CD8-positive, alpha-beta memory T cell (primary cell): ENCODE results near the gene LMX1B. TPM values are rescaled to one million over a fixed set of nuclear protein-coding genes. Genes with fewer than 3 reads are reported as not detected.

Experiments used
- CTCF ChIA-PET: fragments of 350-600 bp; sonication (Branson Sonifier 250); formaldehyde crosslinking; loops from one replicate; lab custom pipeline; 2021; ENCODE audit warnings: antibody characterized with exemption; lab: Charles Lee
- POLR2A ChIA-PET: fragments of 350-600 bp; sonication (Branson Sonifier 250); formaldehyde crosslinking; loops from one replicate; lab custom pipeline; 2021; ENCODE audit warnings: antibody characterized with exemption; lab: Charles Lee
- DNase-seq, 5 donors: peaks; one replicate each; pipeline versions ENCODE4 v3.0.0 to v3.0.0-alpha.2; 2020 to 2022; ENCODE audit warnings: mixed read lengths in 1 of 5
- H3K27ac ChIP-seq: one replicate; pipeline ENCODE4 v1.7.0; 2013; ENCODE audit warnings: low read depth, mild to moderate bottlenecking, low read length, moderate library complexity
- H3K27me3 ChIP-seq: 2 replicates; pipeline ENCODE4 v1.7.0; 2013; ENCODE audit warnings: low read length, mild to moderate bottlenecking; ENCODE audit not compliant: insufficient read depth, poor library complexity, severe bottlenecking
- H3K36me3 ChIP-seq: 2 replicates; pipeline ENCODE4 v1.7.0; 2013; ENCODE audit warnings: mild to moderate bottlenecking, low read length, moderate library complexity; ENCODE audit not compliant: insufficient read depth
- H3K4me1 ChIP-seq: 2 replicates; pipeline ENCODE4 v1.7.0; 2013; ENCODE audit warnings: mild to moderate bottlenecking, low read length, moderate library complexity; ENCODE audit not compliant: insufficient read depth
- H3K4me3 ChIP-seq: 2 replicates; pipeline ENCODE4 v1.7.0; 2013; ENCODE audit warnings: mild to moderate bottlenecking, low read length
- H3K9me3 ChIP-seq: 2 replicates; pipeline ENCODE4 v1.7.0; 2013; ENCODE audit warnings: mild to moderate bottlenecking, low read length
- H3K27ac Mint-ChIP-seq, 8 donors: one replicate each; pipeline ENCODE4 v1.8.0; 2020 to 2021; ENCODE audit warnings: mixed read lengths in 8 of 8, mild to moderate bottlenecking in 6 of 8, inconsistent platforms in 3 of 8, moderate library complexity in 3 of 8
- H3K27me3 Mint-ChIP-seq, 2 donors: one replicate each; pipeline ENCODE4 v1.8.0; 2020 to 2021; ENCODE audit warnings: mixed read lengths in 2 of 2, mild to moderate bottlenecking in 1 of 2, moderate library complexity in 1 of 2
- H3K36me3 Mint-ChIP-seq, 3 donors: one replicate each; pipeline ENCODE4 v1.8.0; 2020 to 2021; ENCODE audit warnings: mixed read lengths in 3 of 3, inconsistent platforms in 1 of 3, mild to moderate bottlenecking in 1 of 3
- H3K4me1 Mint-ChIP-seq, 3 donors: one replicate each; pipeline ENCODE4 v1.8.0; 2020 to 2021; ENCODE audit warnings: mixed read lengths in 3 of 3, inconsistent platforms in 1 of 3, mild to moderate bottlenecking in 1 of 3
- H3K4me3 Mint-ChIP-seq, 7 donors: one replicate each; pipeline ENCODE4 v1.8.0; 2020 to 2021; ENCODE audit warnings: mixed read lengths in 7 of 7, mild to moderate bottlenecking in 6 of 7, moderate library complexity in 4 of 7, inconsistent platforms in 2 of 7
- H3K9me3 Mint-ChIP-seq, 5 donors: one replicate each; pipeline ENCODE4 v1.8.0; 2020 to 2022; ENCODE audit warnings: mixed read lengths in 5 of 5, mild to moderate bottlenecking in 3 of 5, moderate library complexity in 2 of 5, inconsistent platforms in 1 of 5
- polyA plus RNA-seq: library from polyadenylated mRNA; unstranded; fragments of 300-500 nt; fragmentation: Illumina TruSeq; gene quantifications from one replicate; pipeline ENCODE4 v1.2.3, GENCODE V29; 2021
- total RNA-seq, 2 experiments: library from RNA; stranded (reverse); gene quantifications; one replicate each; pipeline ENCODE4 v1.2.3, GENCODE V29; 2021

Gene LMX1B
- total and polyA plus RNA-seq, 3 experiments from 2014 or later, result not detected

- H3K4me1 Mint-ChIP-seq, result peaks cover 0 to 5% (median 0%) of the 10 kb centered on the region in 3 donors
- no peaks in the 10 kb centered on the region for H3K4me1 ChIP-seq
- H3K4me3 Mint-ChIP-seq, result no peak overlapping the region
- no peaks in the 10 kb centered on the region for H3K9me3 ChIP-seq
- peaks cover 33% of the 10 kb centered on the region for H3K27me3 ChIP-seq
- H3K36me3 Mint-ChIP-seq, result no peaks in the 10 kb centered on the region
- H3K36me3 ChIP-seq, result no peaks in the 10 kb centered on the region
- CTCF ChIA-PET, result no interaction called here
- POLR2A ChIA-PET, result no interaction called here
- DNase-seq, result no peak
- no peak overlapping the region for H3K27ac ChIP-seq
- no peak overlapping the region for H3K27ac Mint-ChIP-seq
- no peaks in the 10 kb centered on the region for H3K9me3 Mint-ChIP-seq
- peaks cover 57 to 77% of the 10 kb centered on the region in 2 donors for H3K27me3 Mint-ChIP-seq
- H3K4me3 ChIP-seq, result no peak overlapping the region
These were observed 70.6 kb downstream of the LMX1B start for GRCh38 chr9:126684345-126684744.

GRCh38 chr9:126684965-126685465 is 71.3 kb downstream of the LMX1B start:
- H3K4me3 Mint-ChIP-seq, result no peak overlapping the region
- Histone ChIP-seq H3K9me3 (no peaks in the 10 kb centered on the region), H3K27me3 (peaks cover 33% of the 10 kb centered on the region), H3K36me3 (no peaks in the 10 kb centered on the region), H3K27ac (no peak overlapping the region), H3K4me3 (no peak overlapping the region), H3K4me1 (no peaks in the 10 kb centered on the region)
- DNase-seq, result no peak
- no peak overlapping the region for H3K27ac Mint-ChIP-seq
- H3K27me3 Mint-ChIP-seq, result peaks cover 52 to 78% of the 10 kb centered on the region in 2 donors
- H3K36me3 Mint-ChIP-seq, result no peaks in the 10 kb centered on the region
- H3K9me3 Mint-ChIP-seq, result no peaks in the 10 kb centered on the region
- H3K4me1 Mint-ChIP-seq, result peaks cover 0 to 5% (median 0%) of the 10 kb centered on the region in 3 donors
- ChIA-PET CTCF (no interaction called here), POLR2A (no interaction called here)

- no peaks in the 10 kb centered on the region for H3K4me1 ChIP-seq
- H3K36me3 ChIP-seq, result no peaks in the 10 kb centered on the region
- Mint-ChIP-seq H3K27me3 (peaks cover 33 to 69% of the 10 kb centered on the region in 2 donors), H3K4me1 (peaks cover 0 to 5% (median 0%) of the 10 kb centered on the region in 3 donors), H3K9me3 (no peaks in the 10 kb centered on the region), H3K4me3 (no peak overlapping the region), H3K27ac (no peak overlapping the region), H3K36me3 (no peaks in the 10 kb centered on the region)
- CTCF ChIA-PET, result no interaction called here
- peaks cover 19% of the 10 kb centered on the region for H3K27me3 ChIP-seq
- DNase-seq, result no peak
- POLR2A ChIA-PET, result no interaction called here
- no peak overlapping the region for H3K27ac ChIP-seq
- H3K9me3 ChIP-seq, result no peaks in the 10 kb centered on the region
- no peak overlapping the region for H3K4me3 ChIP-seq
These were observed 74.3 kb downstream of the LMX1B start for GRCh38 chr9:126687930-126688461.

GRCh38 chr9:126688617-126689016 is 74.9 kb downstream of the LMX1B start:
- Histone ChIP-seq H3K4me3 (no peak overlapping the region), H3K36me3 (no peaks in the 10 kb centered on the region), H3K27me3 (peaks cover 15% of the 10 kb centered on the region), H3K9me3 (no peaks in the 10 kb centered on the region), H3K27ac (no peak overlapping the region), H3K4me1 (no peaks in the 10 kb centered on the region)
- Mint-ChIP-seq H3K36me3 (no peaks in the 10 kb centered on the region), H3K27ac (no peak overlapping the region), H3K4me1 (peaks cover 0 to under 1% (median 0%) of the 10 kb centered on the region in 3 donors), H3K27me3 (peaks cover 28 to 64% of the 10 kb centered on the region in 2 donors), H3K4me3 (no peak overlapping the region), H3K9me3 (no peaks in the 10 kb centered on the region)
- DNase-seq, result no peak
- ChIA-PET POLR2A (no interaction called here), CTCF (interaction anchor here (1.2 to 2.2 kb wide), 3 partner anchors 10 to 85 kb away, joined by 3 to 8 read pairs (median 3); no protein-coding TSS in a partner anchor)

- peaks cover 9% of the 10 kb centered on the region for H3K27me3 ChIP-seq
- H3K36me3 ChIP-seq, result no peaks in the 10 kb centered on the region
- DNase-seq, result no peak
- H3K4me3 Mint-ChIP-seq, result no peak overlapping the region
- H3K27ac ChIP-seq, result no peak overlapping the region
- peaks cover 22 to 58% of the 10 kb centered on the region in 2 donors for H3K27me3 Mint-ChIP-seq
- H3K27ac Mint-ChIP-seq, result no peak overlapping the region
- no peaks in the 10 kb centered on the region for H3K9me3 Mint-ChIP-seq
- no peaks in the 10 kb centered on the region for H3K4me1 Mint-ChIP-seq
- CTCF ChIA-PET, result interaction anchor here (1.1 to 2.8 kb wide), 8 partner anchors 9 to 112 kb away, joined by 3 to 13 read pairs (median 4); no protein-coding TSS in a partner anchor
- POLR2A ChIA-PET, result no interaction called here
- no peak overlapping the region for H3K4me3 ChIP-seq
- H3K4me1 ChIP-seq, result no peaks in the 10 kb centered on the region
- H3K9me3 ChIP-seq, result no peaks in the 10 kb centered on the region
- H3K36me3 Mint-ChIP-seq, result no peaks in the 10 kb centered on the region
These were observed 75.5 kb downstream of the LMX1B start for GRCh38 chr9:126689027-126689825.

GRCh38 chr9:126690431-126691051 is 76.8 kb downstream of the LMX1B start:
- ChIA-PET POLR2A (no interaction called here), CTCF (interaction anchor here (0.7 to 2.8 kb wide), 11 partner anchors 12 to 111 kb away, joined by 3 to 13 read pairs (median 3); no protein-coding TSS in a partner anchor)
- no peaks in the 10 kb centered on the region for H3K36me3 ChIP-seq
- no peak overlapping the region for H3K4me3 Mint-ChIP-seq
- H3K9me3 ChIP-seq, result no peaks in the 10 kb centered on the region
- H3K27ac ChIP-seq, result no peak overlapping the region
- peaks cover 14 to 50% of the 10 kb centered on the region in 2 donors for H3K27me3 Mint-ChIP-seq
- no peaks in the 10 kb centered on the region for H3K4me1 ChIP-seq
- no peaks in the 10 kb centered on the region for H3K9me3 Mint-ChIP-seq
- H3K27ac Mint-ChIP-seq, result no peak overlapping the region
- peak; percentile 22 to 59 (median 34) for DNase-seq
- peaks cover 2% of the 10 kb centered on the region for H3K27me3 ChIP-seq
- no peaks in the 10 kb centered on the region for H3K36me3 Mint-ChIP-seq
- H3K4me3 ChIP-seq, result no peak overlapping the region
- no peaks in the 10 kb centered on the region for H3K4me1 Mint-ChIP-seq

- no peaks in the 10 kb centered on the region for H3K36me3 Mint-ChIP-seq
- H3K9me3 Mint-ChIP-seq, result no peaks in the 10 kb centered on the region
- Histone ChIP-seq H3K27me3 (no peaks in the 10 kb centered on the region), H3K4me1 (no peaks in the 10 kb centered on the region), H3K27ac (no peak overlapping the region), H3K36me3 (no peaks in the 10 kb centered on the region), H3K9me3 (no peaks in the 10 kb centered on the region), H3K4me3 (no peak overlapping the region)
- H3K27ac Mint-ChIP-seq, result no peak overlapping the region
- POLR2A ChIA-PET, result no interaction called here
- H3K27me3 Mint-ChIP-seq, result peaks cover 14 to 42% of the 10 kb centered on the region in 2 donors
- CTCF ChIA-PET, result interaction anchor here (2.8 kb wide), 1 partner anchor 14 kb away, joined by 13 read pairs; no protein-coding TSS in a partner anchor
- H3K4me3 Mint-ChIP-seq, result no peak overlapping the region
- H3K4me1 Mint-ChIP-seq, result no peaks in the 10 kb centered on the region
- DNase-seq, result no peak
These were observed 78.5 kb downstream of the LMX1B start for GRCh38 chr9:126692041-126692758.
